IMR-90 (cell line): Measurements from ENCODE around the gene ANKRD11. TPM values are rescaled to one million over a fixed set of nuclear protein-coding genes. Genes with fewer than 3 reads are reported as not detected.

ENCODE experiments used
- ATAC-seq: fragments of 200-7000 bp; cut with Tn5 transposase; 2 replicates; pipeline ENCODE4 v1.9.1; 2020; ENCODE audit warnings: low read depth, mild to moderate bottlenecking, moderate library complexity
- BruUV-seq: library from RNA; stranded (reverse); fragments of 400-500 nt; replicated peaks from 2 replicates; lab custom pipeline; 2021; lab: Mats Ljungman, UMichigan
- CTCF ChIA-PET: fragments of 300-600 bp; formaldehyde crosslinking; extraction: SDS; loops from one replicate; lab custom pipeline; 2021; ENCODE audit warnings: antibody characterized with exemption; lab: Yijun Ruan, JAX
- POLR2A ChIA-PET: fragments of 300-600 bp; sonication (Branson Sonifier 250); formaldehyde crosslinking; loops from one replicate; lab custom pipeline; 2022; ENCODE audit warnings: antibody characterized with exemption; ENCODE audit not compliant: unreplicated experiment; lab: Charles Lee
- DNase-seq: peaks from one replicate; pipeline ENCODE4 v3.0.0; 2013
- H2AFZ ChIP-seq: replicated peaks from 2 replicates; pipeline ENCODE3; 2013; ENCODE audit warnings: low read length, mild to moderate bottlenecking; ENCODE audit not compliant: poor library complexity
- H2AK5ac ChIP-seq: 2 replicates; pipeline ENCODE4 v1.6.1; 2013; ENCODE audit warnings: low read depth, low read length, inconsistent platforms
- H2AK9ac ChIP-seq: replicated peaks from 2 replicates; pipeline ENCODE3; 2013; ENCODE audit warnings: mild to moderate bottlenecking, low read depth, low read length, moderate library complexity; ENCODE audit not compliant: poor library complexity
- H2BK120ac ChIP-seq: 2 replicates; pipeline ENCODE4 v1.6.1; 2013; ENCODE audit warnings: low read depth, low read length, inconsistent platforms
- H2BK15ac ChIP-seq: 3 replicates; pipeline ENCODE4 v1.6.1; 2013; ENCODE audit warnings: low read depth, low read length, inconsistent platforms
- H2BK20ac ChIP-seq: 2 replicates; pipeline ENCODE4 v1.6.1; 2013; ENCODE audit warnings: low read depth, mild to moderate bottlenecking, inconsistent platforms, low read length, moderate library complexity
- H2BK5ac ChIP-seq: 2 replicates; pipeline ENCODE4 v1.6.1; 2013; ENCODE audit warnings: mild to moderate bottlenecking, low read depth, low read length, inconsistent platforms; ENCODE audit not compliant: poor library complexity, severe bottlenecking
- H3K14ac ChIP-seq: replicated peaks from 2 replicates; pipeline ENCODE4 v1.6.1; 2013; ENCODE audit warnings: low read depth, low read length, inconsistent platforms
- H3K18ac ChIP-seq: 2 replicates; pipeline ENCODE4 v1.6.1; 2013; ENCODE audit warnings: low read depth, low read length, control low read depth
- H3K23ac ChIP-seq: 2 replicates; pipeline ENCODE4 v1.6.1; 2013; ENCODE audit warnings: low read depth, low read length, inconsistent platforms
- H3K27ac ChIP-seq: 2 replicates; pipeline ENCODE4 v1.5.1; 2013; ENCODE audit warnings: mild to moderate bottlenecking, control low read depth, low read length; ENCODE audit not compliant: insufficient read depth
- H3K27me3 ChIP-seq: 2 replicates; pipeline ENCODE4 v1.6.1; 2013; ENCODE audit warnings: low read length; ENCODE audit not compliant: control insufficient read depth, insufficient read depth
- H3K36me3 ChIP-seq: 2 replicates; pipeline ENCODE4 v1.6.1; 2013; ENCODE audit warnings: low read length, mixed read lengths; ENCODE audit not compliant: control insufficient read depth, insufficient read depth
- H3K4ac ChIP-seq: 2 replicates; pipeline ENCODE4 v1.6.1; 2013; ENCODE audit warnings: low read depth, low read length, inconsistent platforms
- H3K4me1 ChIP-seq: 2 replicates; pipeline ENCODE4 v1.6.1; 2013; ENCODE audit warnings: low read length, mixed read lengths; ENCODE audit not compliant: control insufficient read depth, insufficient read depth
- H3K4me2 ChIP-seq: 2 replicates; pipeline ENCODE4 v1.6.1; 2013; ENCODE audit warnings: low read depth, mild to moderate bottlenecking, control low read depth, low read length, moderate library complexity
- H3K4me3 ChIP-seq: 2 replicates; pipeline ENCODE4 v1.5.1; 2013; ENCODE audit warnings: low read depth, mild to moderate bottlenecking, control low read depth, low read length, moderate library complexity; ENCODE audit not compliant: insufficient read depth
- H3K56ac ChIP-seq: 2 replicates; pipeline ENCODE4 v1.6.1; 2013; ENCODE audit warnings: low read length, inconsistent platforms; ENCODE audit not compliant: insufficient read depth; ENCODE audit errors: extremely low read depth
- H3K79me1 ChIP-seq, 2 experiments: 2 replicates each; pipeline ENCODE4 v1.6.1; 2013; ENCODE audit warnings: low read length in 2 of 2, inconsistent platforms in 1 of 2, low read depth in 1 of 2
- H3K9ac ChIP-seq: 2 replicates; pipeline ENCODE4 v1.6.1; 2013; ENCODE audit warnings: low read depth, low read length, control low read depth
- H3K9me1 ChIP-seq: 2 replicates; pipeline ENCODE4 v1.6.1; 2013; ENCODE audit warnings: low read length, inconsistent platforms; ENCODE audit not compliant: insufficient read depth
- H3K9me3 ChIP-seq: 2 replicates; pipeline ENCODE4 v1.6.1; 2013; ENCODE audit warnings: low read length; ENCODE audit not compliant: control insufficient read depth, insufficient read depth
- H4K20me1 ChIP-seq: 2 replicates; pipeline ENCODE4 v1.6.1; 2013; ENCODE audit warnings: low read length, inconsistent platforms; ENCODE audit not compliant: insufficient read depth
- H4K5ac ChIP-seq: 2 replicates; pipeline ENCODE4 v1.6.1; 2013; ENCODE audit warnings: mild to moderate bottlenecking, low read depth, low read length, control low read depth
- H4K8ac ChIP-seq, 2 experiments: 2 replicates each; pipeline ENCODE4 v1.6.1; 2013; ENCODE audit warnings: low read depth in 2 of 2, low read length in 2 of 2, control low read depth in 1 of 2, inconsistent platforms in 1 of 2
- H4K91ac ChIP-seq: 2 replicates; pipeline ENCODE4 v1.6.1; 2013; ENCODE audit warnings: low read depth, low read length, inconsistent platforms; ENCODE audit not compliant: insufficient read depth
- CHD1 ChIP-seq: IDR thresholded peaks from 2 replicates; pipeline ENCODE4 v1.6.1; 2012; ENCODE audit warnings: low read depth, low read length, improper control_type of control experiment
- CTCF ChIP-seq: conservative IDR thresholded peaks from 2 replicates; pipeline ENCODE4 v1.5.1; 2012; ENCODE audit warnings: mild to moderate bottlenecking, low read depth, low read length, improper control_type of control experiment
- MAFK ChIP-seq: IDR thresholded peaks from 2 replicates; pipeline ENCODE4 v1.6.1; 2012; ENCODE audit warnings: low read depth, low read length, improper control_type of control experiment
- MAZ ChIP-seq: IDR thresholded peaks from 2 replicates; pipeline ENCODE4 v1.6.1; 2012; ENCODE audit warnings: low read depth, mild to moderate bottlenecking, low read length, improper control_type of control experiment, moderate library complexity, borderline replicate concordance
- POLR2A ChIP-seq: IDR thresholded peaks from 2 replicates; pipeline ENCODE4 v1.6.1; 2012; ENCODE audit warnings: mild to moderate bottlenecking, low read depth, low read length
- RAD21 ChIP-seq: IDR thresholded peaks from 2 replicates; pipeline ENCODE4 v1.6.1; 2012; ENCODE audit warnings: low read length, improper control_type of control experiment
- SMC3 ChIP-seq: fragments of 150-350 bp; IDR thresholded peaks from 2 replicates; pipeline ENCODE4 v1.6.1; 2016; ENCODE audit warnings: low read depth, mild to moderate bottlenecking, antibody characterized with exemption, low read length, moderate library complexity
- USF2 ChIP-seq: fragments of 150-350 bp; IDR thresholded peaks from 2 replicates; pipeline ENCODE4 v1.6.1; 2017; ENCODE audit warnings: mild to moderate bottlenecking, antibody characterized with exemption, low read length, low read depth
- WGBS, 2 experiments: methylation state at CpG; one replicate each; pipeline versions ENCODE4 v1.1.5 to v1.1.7; 2013; ENCODE audit warnings: missing lambda C conversion rate in 2 of 2; ENCODE audit not compliant: insufficient read length in 1 of 2; ENCODE audit errors: extremely low coverage in 2 of 2; 5-methylcytosine and 5-hydroxymethylcytosine counted together
- dilution Hi-C: fragments of 300-500 bp; cut with HindIII; formaldehyde crosslinking; loops from one replicate; pipeline ENCODE4 v1.14.3; 2018; ENCODE audit warnings: low sequenced_read_pairs; ENCODE audit not compliant: unreplicated experiment
- in situ Hi-C: fragments of 300-500 bp; cut with MboI; formaldehyde crosslinking; loops from 3 replicates; pipeline ENCODE4 v1.14.3; 2019; ENCODE audit warnings: low sequenced_read_pairs, inconsistent platforms, mixed read lengths
- intact Hi-C: fragments of 100-400 bp; cut with micrococcal nuclease; formaldehyde crosslinking; loops from 2 replicates; pipeline ENCODE4 v1.10.0; 2022
- polyA plus RNA-seq, 3 experiments: library from polyadenylated mRNA; depleted of rRNA; stranded (reverse); fragments of >200 nt; gene quantifications; 2 replicates each; pipeline ENCODE4 v1.2.3, GENCODE V29; 2012; ENCODE audit warnings: low replicate concordance in 1 of 3
- total RNA-seq: library from RNA; depleted of rRNA; stranded (reverse); fragments of >200 nt; gene quantifications from 2 replicates; pipeline ENCODE4 v1.2.3, GENCODE V29; 2012

The ANKRD11 gene
- total and polyA plus RNA-seq, 2 of the 4 experiments (the other 2 are of a cell fraction) = 46.8 to 71.9 TPM

GRCh38 chr16:89511374-89511773 lies 21.0 kb upstream of the ANKRD11 start:
- H3K4me3 ChIP-seq = no peak overlapping the region
- no peak overlapping the region for H4K8ac ChIP-seq
- POLR2A ChIA-PET = no interaction called here
- H4K91ac ChIP-seq = no peak overlapping the region
- no peak overlapping the region for H2AK9ac ChIP-seq
- H3K4me1 ChIP-seq = peaks cover 5% of the 10 kb centered on the region
- H3K4ac ChIP-seq = no peak overlapping the region
- peaks cover 21% of the 10 kb centered on the region for H4K20me1 ChIP-seq
- H2BK20ac ChIP-seq = no peak overlapping the region
- no peak overlapping the region for H3K23ac ChIP-seq
- H3K9ac ChIP-seq = no peak overlapping the region
- no peak for DNase-seq
- H3K56ac ChIP-seq = no peak overlapping the region
- BruUV-seq = no TSS peak
- CTCF ChIA-PET = no interaction called here
- H3K4me2 ChIP-seq = no peak overlapping the region
- H2AK5ac ChIP-seq = no peak overlapping the region
- H2AFZ ChIP-seq = no peak overlapping the region
- no peaks in the 10 kb centered on the region for H3K27me3 ChIP-seq
- H3K9me3 ChIP-seq = no peaks in the 10 kb centered on the region
- peaks cover 30 to 50% of the 10 kb centered on the region in 2 experiments for H3K79me1 ChIP-seq
- no peak overlapping the region for H2BK15ac ChIP-seq
- peaks cover 31% of the 10 kb centered on the region for H3K36me3 ChIP-seq
- H3K9me1 ChIP-seq = peaks cover 3% of the 10 kb centered on the region; the same call in 1 of the 2 replicates
- WGBS, 2 experiments = 100% methylated on average over 1 of the region's 8 CpGs; no CpG with 5 or more reads in 1 of the 2 experiments
- H2BK5ac ChIP-seq = no peak overlapping the region
- intact Hi-C loops (no loop called here), in situ Hi-C loops (no loop called here), dilution Hi-C loops (no loop called here)
- no peak for TF ChIP-seq CTCF
- TF ChIP-seq POLR2A = no peak
- no peak for TF ChIP-seq MAZ
- TF ChIP-seq USF2 = no peak
- TF ChIP-seq SMC3 = no peak
- no peak for TF ChIP-seq CHD1
- TF ChIP-seq RAD21 = no peak
- no peak for TF ChIP-seq MAFK
- no peak overlapping the region for H3K18ac ChIP-seq
- H3K14ac ChIP-seq = no peak overlapping the region
- no peak overlapping the region for H4K5ac ChIP-seq
- no peak for ATAC-seq
- no peak overlapping the region for H2BK120ac ChIP-seq
- H3K27ac ChIP-seq = no peak overlapping the region
